H9 (cell line): Measurements from ENCODE around the gene MEG3. TPM values are rescaled to one million over a fixed set of nuclear protein-coding genes. Genes with fewer than 3 reads are reported as not detected.

ENCODE experiments used
- DNase-seq: peaks from one replicate; pipeline ENCODE4 v3.0.0-alpha.2; 2017
- H2AFZ ChIP-seq: one replicate; pipeline ENCODE4 v1.6.1; 2013; ENCODE audit warnings: mild to moderate bottlenecking, low read length, control low read depth, moderate library complexity
- H2AK5ac ChIP-seq: 2 replicates; pipeline ENCODE4 v1.6.1; 2013; ENCODE audit warnings: low read length, control low read depth, mixed read lengths; ENCODE audit not compliant: insufficient read length
- H2BK120ac ChIP-seq: one replicate; pipeline ENCODE4 v1.6.1; 2013; ENCODE audit warnings: low read depth, mild to moderate bottlenecking, low read length, control low read depth, inconsistent platforms; ENCODE audit not compliant: poor library complexity, severe bottlenecking
- H2BK12ac ChIP-seq: 2 replicates; pipeline ENCODE4 v1.6.1; 2013; ENCODE audit warnings: low read length, control low read depth, mixed read lengths, low read depth; ENCODE audit not compliant: insufficient read length
- H2BK15ac ChIP-seq: 2 replicates; pipeline ENCODE4 v1.6.1; 2013; ENCODE audit warnings: low read depth, low read length, control low read depth
- H2BK20ac ChIP-seq: one replicate; pipeline ENCODE4 v1.6.1; 2013; ENCODE audit warnings: low read depth, mild to moderate bottlenecking, low read length, control low read depth, inconsistent platforms; ENCODE audit not compliant: poor library complexity, severe bottlenecking
- H2BK5ac ChIP-seq: 2 replicates; pipeline ENCODE4 v1.6.1; 2013; ENCODE audit warnings: low read length, control low read depth, mixed read lengths; ENCODE audit not compliant: insufficient read length
- H3K14ac ChIP-seq: 2 replicates; pipeline ENCODE4 v1.6.1; 2013; ENCODE audit warnings: low read length, control low read depth; ENCODE audit not compliant: insufficient read depth
- H3K18ac ChIP-seq: 2 replicates; pipeline ENCODE4 v1.6.1; 2013; ENCODE audit warnings: low read depth, mild to moderate bottlenecking, mixed read lengths, low read length, control low read depth; ENCODE audit not compliant: insufficient read length
- H3K23ac ChIP-seq: 2 replicates; pipeline ENCODE4 v1.6.1; 2013; ENCODE audit warnings: low read length, control low read depth, mixed read lengths, low read depth; ENCODE audit not compliant: insufficient read length
- H3K23me2 ChIP-seq: 2 replicates; pipeline ENCODE4 v1.6.1; 2013; ENCODE audit warnings: low read depth, mild to moderate bottlenecking, mixed read lengths, low read length, control low read depth; ENCODE audit not compliant: insufficient read length, poor library complexity, severe bottlenecking
- H3K27ac ChIP-seq: 2 replicates; pipeline ENCODE4 v1.5.1; 2013; ENCODE audit warnings: low read length, control low read depth, mixed read lengths, low read depth; ENCODE audit not compliant: insufficient read length
- H3K27me3 ChIP-seq: 2 replicates; pipeline ENCODE4 v1.6.1; 2013; ENCODE audit warnings: low read length, control low read depth, inconsistent platforms; ENCODE audit not compliant: insufficient read depth
- H3K4ac ChIP-seq: 2 replicates; pipeline ENCODE4 v1.6.1; 2013; ENCODE audit warnings: low read depth, mild to moderate bottlenecking, control low read depth, inconsistent platforms, low read length, moderate library complexity
- H3K4me1 ChIP-seq: 2 replicates; pipeline ENCODE4 v1.6.1; 2013; ENCODE audit warnings: low read length, control low read depth, inconsistent platforms; ENCODE audit not compliant: insufficient read depth
- H3K4me2 ChIP-seq: 2 replicates; pipeline ENCODE4 v1.6.1; 2013; ENCODE audit warnings: low read length, control low read depth, mixed read lengths; ENCODE audit not compliant: insufficient read length, insufficient read depth
- H3K56ac ChIP-seq: 2 replicates; pipeline ENCODE4 v1.6.1; 2013; ENCODE audit warnings: low read depth, mild to moderate bottlenecking, mixed read lengths, low read length, control low read depth; ENCODE audit not compliant: insufficient read length
- H3K79me1 ChIP-seq: 2 replicates; pipeline ENCODE4 v1.6.1; 2013; ENCODE audit warnings: low read depth, mild to moderate bottlenecking, moderate library complexity, low read length, control low read depth, inconsistent platforms; ENCODE audit not compliant: insufficient read depth, poor library complexity, severe bottlenecking
- H3K79me2 ChIP-seq: 2 replicates; pipeline ENCODE4 v1.6.1; 2013; ENCODE audit warnings: low read length, control low read depth, inconsistent platforms; ENCODE audit not compliant: insufficient read depth
- H3K9ac ChIP-seq: 2 replicates; pipeline ENCODE4 v1.6.1; 2013; ENCODE audit warnings: low read length, control low read depth, mixed read lengths; ENCODE audit not compliant: insufficient read length; ENCODE audit errors: extremely low read depth
- H3K9me3 ChIP-seq: one replicate; pipeline ENCODE4 v1.6.1; 2013; ENCODE audit warnings: low read depth, low read length, inconsistent platforms; ENCODE audit not compliant: control insufficient read depth
- H3T11ph ChIP-seq: one replicate; pipeline ENCODE4 v1.6.1; 2013; ENCODE audit warnings: mild to moderate bottlenecking, low read length, control low read depth, inconsistent platforms
- H4K20me1 ChIP-seq: one replicate; pipeline ENCODE4 v1.6.1; 2013; ENCODE audit not compliant: control insufficient read depth, insufficient read length, insufficient read depth
- H4K5ac ChIP-seq: 2 replicates; pipeline ENCODE4 v1.6.1; 2013; ENCODE audit warnings: low read depth, mild to moderate bottlenecking, mixed read lengths, low read length, control low read depth; ENCODE audit not compliant: insufficient read length
- H4K8ac ChIP-seq: replicated peaks from 2 replicates; pipeline ENCODE4 v1.6.1; 2013; ENCODE audit warnings: low read length, control low read depth, mixed read lengths, low read depth; ENCODE audit not compliant: insufficient read length
- H4K91ac ChIP-seq: 2 replicates; pipeline ENCODE4 v1.6.1; 2013; ENCODE audit warnings: low read depth, mild to moderate bottlenecking, moderate library complexity, mixed read lengths, low read length, control low read depth; ENCODE audit not compliant: insufficient read length
- H3K27ac Mint-ChIP-seq, 3 experiments: 2 replicates in 2 of 3; 3 replicates in 1 of 3; pipeline ENCODE4 v1.8.0; 2020 to 2021; ENCODE audit warnings: mixed read lengths in 3 of 3, mild to moderate bottlenecking in 1 of 3, moderate library complexity in 1 of 3
- H3K27me3 Mint-ChIP-seq: 2 replicates; pipeline ENCODE4 v1.8.0; 2021; ENCODE audit warnings: low read depth, mild to moderate bottlenecking, moderate library complexity, mixed read lengths
- H3K36me3 Mint-ChIP-seq, 3 experiments: 2 replicates in 2 of 3; 3 replicates in 1 of 3; pipeline ENCODE4 v1.8.0; 2020 to 2021; ENCODE audit warnings: low read depth in 3 of 3, mixed read lengths in 3 of 3; ENCODE audit not compliant: insufficient read depth in 1 of 3
- H3K4me1 Mint-ChIP-seq, 2 experiments: 2 replicates each; pipeline ENCODE4 v1.8.0; 2020; ENCODE audit warnings: mixed read lengths in 2 of 2
- H3K4me3 Mint-ChIP-seq, 2 experiments: 2 replicates in 1 of 2; 3 replicates in 1 of 2; pipeline ENCODE4 v1.8.0; 2020 to 2021; ENCODE audit warnings: mild to moderate bottlenecking in 2 of 2, mixed read lengths in 2 of 2, moderate library complexity in 1 of 2
- H3K9me3 Mint-ChIP-seq, 2 experiments: 2 replicates in 1 of 2; 3 replicates in 1 of 2; pipeline ENCODE4 v1.8.0; 2020; ENCODE audit warnings: mild to moderate bottlenecking in 2 of 2, mixed read lengths in 2 of 2, moderate library complexity in 1 of 2
- CTCF ChIP-seq: fragments of 200-600 bp; sonication (generic); conservative IDR thresholded peaks from 3 replicates; pipeline ENCODE4 v1.8.0; 2021; ENCODE audit warnings: antibody characterized with exemption, mild to moderate bottlenecking
- WGBS: extraction: QIAGEN DNeasy Blood & Tissue Kit; methylation state at CpG from one replicate; pipeline ENCODE4 v1.1.7; 2013; ENCODE audit warnings: missing lambda C conversion rate, low lambda C conversion rate, mixed read lengths; ENCODE audit not compliant: insufficient read length; ENCODE audit errors: extremely low coverage; 5-methylcytosine and 5-hydroxymethylcytosine counted together
- total RNA-seq: library from RNA; stranded (reverse); gene quantifications from 2 replicates; pipeline ENCODE4 v1.2.1, GENCODE V29; 2021

MEG3 gene
- total RNA-seq, 1 experiment from 2014 or later: 0.52 TPM

GRCh38 chr14:100826391-100827100 lies 628 bp downstream of the MEG3 start:
- peaks cover 9 to 36% (median 20%) of the 10 kb centered on the region in 3 experiments for H3K36me3 Mint-ChIP-seq
- Histone ChIP-seq H2BK12ac (no peak overlapping the region), H3K14ac (no peak overlapping the region), H3K9ac (no peak overlapping the region), H2BK15ac (no peak overlapping the region), H3K79me2 (no peaks in the 10 kb centered on the region), H4K20me1 (no peaks in the 10 kb centered on the region), H4K5ac (no peak overlapping the region), H3K4ac (no peak overlapping the region), H2AFZ (no peak overlapping the region), H2BK20ac (no peak overlapping the region), H3K27ac (no peak overlapping the region), H3K79me1 (no peaks in the 10 kb centered on the region), H3K23ac (no peak overlapping the region), H3K27me3 (no peaks in the 10 kb centered on the region), H3K4me1 (no peaks in the 10 kb centered on the region), H2BK120ac (no peak overlapping the region), H2BK5ac (no peak overlapping the region), H3K56ac (no peak overlapping the region), H3K9me3 (no peaks in the 10 kb centered on the region), H3T11ph (no peak overlapping the region), H4K8ac (no peak overlapping the region), H3K23me2 (no peaks in the 10 kb centered on the region), H2AK5ac (no peak overlapping the region), H3K18ac (no peak overlapping the region), H4K91ac (no peak overlapping the region), H3K4me2 (no peak overlapping the region)
- peaks cover 27 to 35% of the 10 kb centered on the region in 2 experiments for H3K9me3 Mint-ChIP-seq
- DNase-seq: no peak
- TF ChIP-seq CTCF: no peak
- H3K4me1 Mint-ChIP-seq: peaks cover 24 to 38% of the 10 kb centered on the region in 2 experiments
- peaks cover 18% of the 10 kb centered on the region for H3K27me3 Mint-ChIP-seq
- no CpG with 5 or more reads among the region's 27 CpGs for WGBS
- no peak overlapping the region for H3K4me3 Mint-ChIP-seq
- H3K27ac Mint-ChIP-seq: no peak overlapping the region
